DMS 273 (cell line): Measurements from ENCODE around the gene POLL.

Experiments used
- DNase-seq: peaks from one replicate; lab custom pipeline; 2025; ENCODE audit not compliant: unreplicated experiment; lab: John Stamatoyannopoulos, UW

Gene POLL

DNA sequence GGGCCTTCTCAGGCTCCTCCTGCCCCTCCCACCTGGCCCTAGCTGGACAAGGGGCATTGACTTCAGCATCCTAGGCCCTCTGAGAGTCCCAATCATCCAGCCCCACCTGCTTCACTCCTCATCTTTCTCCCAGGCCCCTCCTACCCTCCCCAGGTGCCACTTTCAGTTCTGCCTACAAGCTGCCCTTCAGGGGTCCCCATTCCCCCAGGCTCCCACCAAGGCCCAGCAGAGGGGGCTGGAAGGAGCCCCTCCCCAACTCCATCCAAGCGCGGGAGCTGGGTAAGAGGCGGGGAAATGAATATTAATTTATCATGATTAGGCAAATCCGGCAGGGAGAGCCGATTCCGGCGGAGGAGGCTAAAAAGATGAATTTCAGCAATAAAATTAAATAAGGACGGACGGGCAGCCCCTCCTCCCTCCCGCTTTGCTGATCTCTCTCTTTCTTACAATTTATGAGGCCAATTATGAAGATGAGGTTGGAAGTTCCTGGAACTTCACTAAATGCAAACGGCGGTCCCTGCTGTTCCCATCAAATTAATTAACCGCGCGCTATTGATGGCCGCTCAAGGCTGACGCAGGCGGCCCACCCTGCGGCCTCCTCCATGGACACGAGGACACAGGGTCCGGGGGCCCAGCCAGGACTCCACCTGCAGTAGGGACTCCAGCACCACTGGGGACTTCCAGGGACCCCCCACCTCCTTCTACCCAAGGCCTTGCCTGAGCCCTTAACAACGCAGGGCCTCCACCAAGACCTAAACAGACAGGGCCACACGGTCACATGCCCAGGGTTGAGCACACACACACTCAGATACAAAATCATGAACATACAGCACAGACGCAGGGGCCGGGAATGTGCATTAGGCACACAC, 13.9 kb downstream of the POLL start:
- DNase-seq = no peak

DNA sequence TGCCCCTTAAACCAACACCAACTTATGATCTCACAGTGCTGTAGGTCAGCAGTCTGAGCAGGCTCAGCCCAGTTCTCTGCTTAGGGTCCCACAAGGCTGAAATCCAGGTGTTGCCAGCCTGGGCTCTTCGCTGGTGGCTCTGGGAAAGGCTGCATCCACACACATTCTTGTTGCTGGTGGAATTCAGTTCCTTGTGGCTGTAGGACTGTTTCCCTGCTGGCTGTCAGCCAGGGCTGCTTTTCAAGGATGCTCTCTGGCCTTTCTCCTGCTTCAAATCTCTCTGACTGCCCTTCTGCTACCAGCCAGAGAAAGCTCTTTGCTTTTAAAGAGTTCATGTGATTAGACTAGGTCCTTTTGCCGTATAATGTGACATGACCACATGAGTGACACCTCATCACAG, 15.3 kb downstream of the POLL start:
- DNase-seq = no peak

DNA sequence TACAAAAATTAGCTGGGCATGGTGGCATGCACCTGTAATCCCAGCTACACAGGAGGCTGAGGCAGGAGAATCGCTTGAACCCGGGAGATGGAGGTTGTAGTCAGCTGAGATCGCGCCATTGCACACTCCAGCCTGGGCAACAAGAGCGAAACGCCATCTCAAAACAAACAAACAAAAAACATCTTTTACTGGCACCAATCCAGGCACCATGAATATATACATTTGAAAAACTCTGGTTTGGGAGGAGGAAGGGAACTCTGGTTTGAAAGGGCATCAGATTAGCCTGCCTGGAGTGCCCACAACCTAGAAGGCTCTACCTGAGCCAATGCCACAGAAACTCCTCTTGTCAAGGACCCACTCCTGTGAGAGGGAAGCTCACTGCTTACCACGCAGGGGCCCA, 15.9 kb downstream of the POLL start:
- DNase-seq = no peak

DNA sequence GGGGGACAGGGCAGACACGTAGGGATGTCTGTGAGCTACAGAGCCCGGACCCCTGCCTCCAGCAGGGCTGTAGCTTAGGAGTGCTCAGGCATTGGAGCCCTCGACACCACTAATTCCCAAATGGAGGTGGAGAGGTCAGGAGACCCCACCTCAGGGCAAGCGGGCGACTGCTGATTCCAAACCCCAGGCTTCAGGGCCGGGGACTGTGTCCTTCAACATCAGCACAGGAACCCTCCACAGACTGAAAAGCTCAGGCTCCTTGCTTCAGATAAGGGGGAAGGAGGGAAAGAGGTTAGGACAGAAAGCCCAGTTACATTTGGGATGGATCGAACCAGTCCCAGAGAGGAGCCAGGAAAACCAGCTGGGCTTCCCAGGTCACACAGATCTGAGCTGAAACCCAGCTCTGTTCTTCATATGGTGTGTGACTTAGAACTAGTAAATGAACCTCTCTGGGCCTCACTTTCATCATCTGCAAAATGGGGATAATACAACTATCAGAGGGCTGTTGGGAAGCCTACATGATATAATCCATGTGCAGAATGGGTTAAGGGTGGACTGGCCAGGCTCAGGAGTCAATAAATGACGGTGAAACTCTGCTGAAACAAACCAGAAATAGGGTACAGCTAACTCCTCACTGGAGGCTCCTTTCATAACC, 16.7 kb downstream of the POLL start:
- DNase-seq = no peak

DNA sequence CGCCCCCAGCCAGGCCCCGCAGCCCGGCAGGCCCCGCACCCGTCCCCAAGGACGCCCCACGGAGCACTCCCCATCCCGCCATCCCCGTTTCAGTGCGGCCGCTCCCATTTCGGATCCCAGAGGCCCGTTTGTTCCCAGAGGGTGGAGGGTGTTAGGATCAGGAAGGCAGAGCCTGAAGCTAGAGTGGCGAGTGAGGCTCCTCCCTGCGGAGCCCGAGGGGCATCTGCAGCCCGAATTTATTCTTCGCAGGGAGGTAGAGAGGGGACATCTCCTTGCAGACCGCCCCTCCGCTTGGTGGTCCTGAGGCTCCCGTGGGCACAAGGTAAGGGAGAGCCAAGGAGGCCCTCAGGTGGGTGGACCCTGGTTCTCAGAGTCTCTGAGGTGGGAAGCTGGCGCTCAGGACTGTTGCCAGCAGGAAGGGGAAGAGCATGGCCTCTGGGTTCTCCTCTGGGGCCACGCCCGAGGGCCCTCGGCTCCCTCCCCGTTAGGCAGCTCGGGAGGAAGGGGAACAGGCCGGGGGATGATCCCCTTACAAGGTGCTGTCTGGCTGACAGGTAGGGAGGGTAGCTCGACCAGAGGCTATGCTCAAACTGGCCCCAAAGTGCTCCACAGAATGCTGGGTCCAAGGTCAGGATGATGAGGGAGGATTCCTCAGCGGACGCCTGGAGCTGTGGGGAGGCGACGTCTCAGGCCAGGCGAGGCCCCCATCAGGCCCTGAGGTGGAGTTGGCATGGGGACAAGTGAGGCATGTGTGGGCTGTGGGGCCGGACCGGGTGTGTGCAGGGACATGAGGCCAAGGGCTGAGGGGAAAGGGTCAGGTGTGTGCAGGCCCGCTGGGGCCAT, 17.4 kb downstream of the POLL start:
- DNase-seq = peak; percentile 60

DNA sequence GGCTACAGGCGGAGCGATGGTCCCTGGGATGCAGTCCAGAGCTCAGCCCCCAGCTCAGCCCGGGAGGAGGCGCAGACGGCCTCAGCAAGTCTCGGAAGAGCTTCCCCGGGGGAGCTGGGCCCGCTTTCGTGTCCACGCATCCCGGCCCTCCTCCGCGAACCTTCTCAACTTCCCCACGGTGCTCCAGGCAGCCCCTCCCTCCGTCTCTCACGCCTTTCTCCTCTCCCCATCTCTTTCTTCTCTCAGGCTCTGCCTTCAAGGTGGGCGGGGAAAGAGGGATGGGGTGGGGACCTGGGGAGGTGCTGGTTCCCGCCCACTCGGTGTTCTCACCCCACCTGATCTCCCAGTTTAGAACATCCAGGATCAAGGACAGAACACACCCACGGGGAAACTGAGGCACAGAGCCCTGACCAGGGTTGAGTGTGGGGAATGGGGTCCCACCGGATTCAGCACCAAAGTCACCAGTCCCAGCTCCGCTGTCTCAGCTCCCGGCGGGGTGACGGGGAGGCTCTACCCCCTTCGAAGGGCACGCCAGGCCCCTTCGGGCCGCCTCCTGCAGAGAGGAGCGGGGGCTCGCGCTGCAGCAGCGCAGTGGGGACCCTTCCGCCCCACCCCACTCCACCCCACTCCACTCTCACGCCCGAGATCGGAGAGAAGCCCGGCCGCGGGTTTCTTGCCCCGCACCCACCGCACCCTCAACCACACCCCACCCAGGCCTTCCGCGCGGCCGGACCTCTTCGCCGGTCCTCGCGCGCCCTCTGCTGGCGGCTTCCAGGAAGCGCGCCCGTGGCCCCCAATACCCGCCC, 18.2 kb downstream of the POLL start:
- DNase-seq = peak; percentile 86

DNA sequence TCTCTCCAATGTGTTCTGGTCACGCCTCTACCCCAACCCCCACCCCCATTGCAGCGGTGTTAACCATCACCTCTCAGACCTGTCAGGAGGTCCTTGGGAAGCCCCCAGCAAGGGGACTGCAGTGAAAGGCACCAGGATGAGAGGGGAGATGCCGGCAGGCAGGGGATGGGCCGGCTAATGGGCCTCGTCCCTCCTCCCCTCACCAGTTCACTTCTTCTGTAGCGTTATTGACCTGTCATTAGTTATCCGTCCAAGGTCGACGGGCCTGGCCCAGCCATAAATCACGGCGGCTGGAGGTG, 18.8 kb downstream of the POLL start:
- DNase-seq = no peak

DNA sequence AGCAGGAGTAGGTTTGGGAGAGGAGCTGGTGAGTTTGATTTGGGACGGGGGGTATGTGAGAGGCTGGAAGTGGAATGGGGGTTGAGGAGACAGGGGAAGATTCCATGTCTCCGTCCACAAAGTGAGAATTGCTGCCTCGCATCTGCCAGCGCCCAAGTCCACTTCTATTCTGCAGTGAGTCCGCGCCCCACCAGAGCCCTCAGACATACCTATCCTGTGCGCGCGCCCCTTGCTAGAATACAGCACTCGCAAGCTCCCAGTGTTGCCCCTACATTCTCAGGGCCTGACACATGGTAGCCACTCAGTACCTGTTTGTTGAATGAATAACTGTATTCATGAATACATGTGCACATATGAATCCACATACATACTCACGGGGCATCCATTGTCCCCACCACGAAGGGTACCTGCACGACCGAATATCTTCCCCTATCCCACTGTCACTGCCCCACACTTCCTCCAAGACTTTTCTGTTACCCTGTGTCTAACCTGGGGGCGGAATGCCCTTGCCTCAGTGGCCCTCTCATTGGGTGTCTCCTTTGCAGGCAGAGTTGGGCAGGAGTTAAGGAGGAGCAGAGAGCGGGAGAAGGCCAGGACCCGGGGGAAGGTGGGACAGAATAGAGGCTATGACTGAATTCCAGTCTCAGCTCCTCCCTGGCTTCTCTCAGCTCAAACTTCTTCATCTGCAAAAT, 19.9 kb downstream of the POLL start:
- no peak for DNase-seq

DNA sequence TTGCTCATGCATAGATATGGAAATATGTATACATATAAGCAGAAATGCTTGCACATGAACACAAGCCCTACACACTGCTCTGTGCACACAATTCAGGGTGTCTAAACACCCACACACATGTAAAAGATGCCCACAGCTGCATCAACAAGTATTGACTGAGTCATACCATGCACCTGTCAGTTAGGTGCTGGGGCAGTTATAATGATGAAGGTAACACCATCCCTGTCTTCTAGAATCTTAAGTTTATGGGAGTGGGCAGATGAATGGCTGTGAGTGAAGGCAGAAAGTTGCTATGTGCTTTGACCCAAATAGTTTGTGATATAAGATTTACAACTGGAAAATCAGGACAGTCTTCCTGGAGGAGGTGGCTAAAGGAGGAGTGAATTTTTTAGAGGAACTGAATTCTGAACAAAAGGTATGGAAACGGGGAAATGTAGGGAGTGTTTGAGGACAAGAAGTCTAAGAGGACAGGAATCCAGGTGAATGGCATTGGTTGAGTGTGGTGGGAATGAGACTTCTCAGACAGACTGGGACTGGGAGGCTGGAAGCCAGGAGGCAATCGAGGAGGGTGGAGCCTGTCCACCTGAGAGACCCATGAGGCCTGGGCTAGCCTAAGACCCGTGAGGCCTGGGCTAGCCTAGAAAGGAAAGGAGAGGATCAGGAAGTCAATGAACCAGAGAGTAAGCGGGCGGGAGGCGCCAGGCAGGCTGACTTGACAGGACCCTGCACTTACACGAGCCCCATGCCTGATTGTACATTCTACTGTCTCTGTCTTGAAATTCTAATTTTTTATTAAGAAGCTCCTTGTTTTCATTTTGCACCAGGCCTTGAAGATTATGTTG, 20.7 kb downstream of the POLL start:
- DNase-seq = no peak

DNA sequence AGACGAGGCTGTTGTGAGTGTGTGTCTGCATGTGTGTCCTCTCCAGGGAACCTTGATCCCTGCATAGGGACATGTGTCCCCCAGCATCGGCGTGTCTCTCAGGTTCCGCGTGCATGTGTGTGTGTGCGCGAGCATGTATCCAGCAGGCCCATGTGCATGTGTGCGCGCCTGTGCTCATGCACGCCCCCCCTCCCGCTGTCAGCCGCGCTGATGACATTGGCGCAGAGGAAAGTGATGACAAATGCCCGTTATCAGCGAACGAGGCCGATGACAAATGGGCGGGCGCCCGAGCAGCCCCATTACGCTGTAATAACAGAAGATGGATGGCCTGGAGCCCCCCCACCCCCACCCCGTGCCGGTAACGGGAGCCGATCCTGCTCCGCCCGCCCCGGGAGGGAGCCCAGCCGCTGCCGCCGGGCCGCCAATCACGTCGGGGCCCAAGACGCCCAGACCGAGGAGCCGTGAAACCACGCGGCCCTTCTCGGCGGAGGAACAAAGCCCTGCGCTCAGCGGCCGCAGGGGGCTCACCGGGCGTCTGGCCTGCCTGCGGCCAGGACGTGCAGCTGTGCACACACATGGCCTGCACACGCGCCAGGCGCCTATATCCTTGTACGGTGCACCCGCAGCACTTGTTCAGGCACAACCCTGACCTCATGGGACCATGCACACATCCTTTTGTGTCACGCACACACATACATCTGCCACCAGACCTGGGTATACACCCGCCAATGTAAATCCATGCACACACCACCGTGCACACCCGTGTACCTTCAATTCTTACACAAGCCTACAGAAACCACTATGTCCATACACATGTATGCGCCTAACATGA, 21.5 kb downstream of the POLL start:
- DNase-seq = no peak

DNA sequence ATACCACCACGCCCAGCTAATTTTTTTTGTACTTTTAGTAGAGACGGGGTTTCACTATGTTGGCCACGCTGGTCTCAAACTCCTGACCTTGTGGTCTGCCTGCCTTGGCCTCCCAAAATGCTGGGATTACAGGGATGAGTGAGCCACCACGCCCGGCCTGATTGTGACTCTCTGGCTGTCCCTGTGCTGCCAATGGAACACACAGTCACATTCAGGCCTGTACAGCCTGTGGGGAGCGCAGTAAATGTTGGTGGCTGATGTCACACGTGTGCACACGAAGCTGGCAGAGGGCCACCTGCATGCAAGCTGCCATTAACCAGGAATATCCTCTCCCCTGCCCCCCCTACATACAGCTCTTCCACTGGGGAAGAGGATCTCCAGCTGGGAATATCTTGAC, 22.1 kb downstream of the POLL start:
- no peak for DNase-seq

DNA sequence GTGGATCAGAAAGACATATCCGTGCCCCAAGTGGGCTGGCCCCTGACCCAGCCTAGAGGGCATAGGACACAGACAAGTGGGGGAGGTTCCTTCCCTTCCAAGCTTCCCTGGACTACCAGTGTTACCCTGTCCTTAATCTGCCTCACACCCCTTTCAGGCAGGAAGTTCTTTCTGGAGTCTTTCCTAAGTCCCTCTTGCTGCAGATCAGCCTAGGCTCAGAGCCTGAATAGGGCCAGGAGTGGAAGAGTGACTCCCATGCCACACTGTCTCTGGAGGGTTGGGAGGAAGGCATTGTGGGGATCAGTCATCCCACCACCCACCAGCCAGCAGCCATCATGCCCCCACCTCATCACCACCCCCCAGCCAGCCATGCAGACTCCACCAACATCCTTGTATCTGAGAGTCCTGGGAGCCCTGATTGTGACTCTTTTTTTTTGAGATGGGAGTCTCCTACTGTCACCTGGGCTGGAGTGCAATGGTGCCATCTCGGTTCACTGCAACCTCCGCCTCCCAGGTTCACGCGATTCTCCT, 22.6 kb downstream of the POLL start:
- no peak for DNase-seq

DNA sequence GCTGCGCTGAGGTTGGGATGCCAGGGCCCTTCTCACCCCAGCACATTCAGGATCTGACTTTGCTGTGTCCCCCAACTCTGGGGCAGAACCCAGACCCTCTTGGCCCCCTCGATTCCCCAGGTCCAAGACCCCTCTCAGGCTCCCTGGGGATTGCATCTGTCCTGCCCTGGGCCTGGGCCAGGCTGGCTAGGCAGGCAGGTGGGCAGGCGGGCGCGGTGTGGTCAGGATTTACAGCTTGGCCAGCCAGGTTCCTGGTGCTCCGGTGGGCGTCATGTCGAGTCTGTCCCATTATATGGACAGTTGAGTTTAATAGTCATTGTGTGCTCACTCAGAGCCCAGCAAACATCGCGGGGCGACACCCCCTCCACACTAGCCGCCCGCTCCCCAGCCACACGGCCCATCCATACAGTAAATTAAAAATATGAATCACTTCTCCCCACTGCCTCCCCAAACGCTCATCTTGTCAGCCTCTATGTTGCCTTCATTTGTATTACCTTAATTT, 23.5 kb downstream of the POLL start:
- DNase-seq = no peak

DNA sequence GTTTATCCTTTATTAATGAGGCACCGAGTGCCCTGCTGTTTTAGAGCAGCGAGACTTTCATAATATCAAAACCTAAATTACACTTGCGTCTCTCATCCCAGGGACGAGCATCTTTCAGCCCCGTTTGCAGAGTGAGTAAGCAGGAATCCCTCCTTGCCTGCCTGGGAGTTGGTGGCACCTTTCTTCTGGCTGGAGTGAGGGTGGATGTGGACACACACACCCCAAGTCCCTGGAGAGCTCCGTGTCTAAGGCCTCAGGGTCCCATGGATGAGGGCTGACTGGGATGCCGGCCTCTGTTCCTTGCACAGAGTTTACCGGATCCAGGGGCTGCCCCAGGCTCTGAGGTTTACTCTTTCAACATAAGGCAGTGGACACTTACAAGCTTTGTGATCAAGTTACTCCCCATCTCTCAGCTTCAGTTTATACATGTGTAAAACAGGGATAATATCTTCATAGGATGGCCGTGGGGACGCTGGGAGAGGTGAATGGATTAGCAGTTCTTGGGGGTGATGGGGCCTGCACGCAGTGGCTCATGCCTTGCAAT, 24.5 kb downstream of the POLL start:
- DNase-seq = no peak

DNA sequence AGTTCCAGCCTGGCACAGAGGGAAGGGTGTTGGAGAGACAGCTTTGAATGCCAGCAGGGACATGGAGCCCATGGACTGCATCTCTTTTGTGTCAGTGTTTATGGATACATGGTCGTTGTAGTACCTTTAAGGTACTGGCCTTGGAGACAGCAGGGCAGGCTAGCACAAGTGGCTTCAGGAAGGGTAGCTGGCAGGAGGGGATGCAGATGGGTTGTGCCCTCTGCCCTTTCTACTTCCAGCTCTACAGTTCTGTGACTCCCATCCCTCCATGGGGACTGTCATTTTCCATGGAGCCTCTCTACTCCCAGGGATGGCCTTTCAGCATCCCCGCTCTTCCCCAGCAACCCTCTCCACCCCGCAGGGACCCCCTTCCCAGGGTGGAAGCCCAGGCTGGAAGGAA, 25.1 kb downstream of the POLL start:
- DNase-seq = no peak

DNA sequence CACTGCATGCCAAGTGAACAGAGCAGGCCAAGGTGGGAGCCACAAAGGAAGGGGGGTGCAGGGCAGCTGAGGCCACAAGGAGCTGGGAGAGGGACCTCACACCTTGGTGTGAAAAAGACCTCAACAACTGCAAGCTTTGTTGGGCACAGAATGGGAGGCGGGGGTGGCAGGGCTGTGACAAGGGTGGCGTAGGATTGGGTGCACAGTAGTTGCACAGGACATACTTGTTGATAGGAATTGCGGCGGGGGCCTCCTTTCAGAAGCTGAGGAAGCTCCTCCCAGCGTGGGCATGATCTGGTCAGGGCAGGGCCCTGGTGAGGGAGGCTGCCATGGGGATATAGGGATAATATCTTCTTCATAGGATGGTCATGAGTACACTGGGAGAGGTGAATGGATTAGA, 25.8 kb downstream of the POLL start:
- no peak for DNase-seq

DNA sequence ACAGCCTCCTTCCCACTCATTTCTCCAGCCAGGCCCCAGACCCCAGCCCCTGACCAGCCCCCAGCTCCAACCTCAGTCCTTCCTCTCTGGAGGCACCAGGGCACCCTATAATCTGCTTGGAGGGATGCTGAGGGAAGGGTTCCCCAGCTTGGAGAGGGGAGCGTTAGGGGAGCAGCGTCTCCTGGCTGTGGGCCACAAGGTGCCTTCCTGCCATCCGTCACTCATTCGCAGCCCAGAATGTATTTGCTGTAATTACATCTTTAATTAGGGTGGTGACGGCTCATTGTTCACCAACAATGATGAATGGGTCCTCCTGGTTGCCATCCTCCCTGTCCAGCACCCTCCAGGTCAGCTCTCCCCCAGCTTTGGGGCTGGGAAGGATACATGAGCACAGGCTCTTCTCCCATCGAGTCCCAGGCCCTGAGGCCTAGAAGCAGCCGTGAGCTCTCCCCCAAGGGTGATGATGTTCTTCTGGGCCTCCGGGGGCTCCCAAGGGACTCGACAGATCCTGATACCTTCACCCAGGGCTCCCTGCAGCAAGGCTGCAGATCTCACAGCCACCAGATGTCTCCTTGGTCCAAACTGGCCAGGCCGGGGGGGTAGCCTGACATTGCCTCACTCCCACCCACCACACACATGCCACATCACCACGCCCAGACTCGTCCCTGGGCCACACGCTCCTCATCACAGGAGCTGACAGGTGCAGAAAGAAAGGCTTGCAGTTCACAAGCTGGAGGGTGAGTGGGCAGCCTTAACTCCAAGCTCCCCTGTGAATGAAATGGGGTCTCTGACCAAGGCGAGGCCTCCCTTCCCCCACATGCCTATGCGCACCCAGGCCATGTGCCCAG, 26.8 kb downstream of the POLL start:
- no peak for DNase-seq
